Heart left ventricle (tissue), 16 donors: ENCODE data around the gene SPTB. TPM values are rescaled to one million over a fixed set of nuclear protein-coding genes. Genes with fewer than 3 reads are reported as not detected.

ENCODE experiments used
- ATAC-seq, 4 donors: fragments of 200-7000 bp; cut with Tn5 transposase; one replicate each; pipeline ENCODE4 v1.9.1; 2020 to 2022; ENCODE audit warnings: moderate library complexity in 4 of 4, mild to moderate bottlenecking in 3 of 4, moderate number of reproducible peaks in 1 of 4
- DNase-seq, 5 donors: peaks; one replicate each; pipeline ENCODE4 v3.0.0-alpha.2; 2020
- H3K27ac ChIP-seq, 12 donors: fragments of 200-600 bp; sonication (generic) in 4 of 12; one replicate each; pipeline versions ENCODE4 v1.5.0 to v1.8.0; 2016 to 2022; ENCODE audit warnings: mild to moderate bottlenecking in 2 of 12
- H3K27me3 ChIP-seq, 9 donors: fragments of 200-600 bp; sonication (generic) in 2 of 9; one replicate each; pipeline versions ENCODE4 v1.5.1 to v1.8.0; 2016 to 2022; ENCODE audit warnings: mild to moderate bottlenecking in 3 of 9
- H3K36me3 ChIP-seq, 9 donors: fragments of 200-600 bp; sonication (generic) in 2 of 9; one replicate each; pipeline versions ENCODE4 v1.5.0 to v1.8.0; 2018 to 2022; ENCODE audit warnings: mild to moderate bottlenecking in 2 of 9
- H3K4me1 ChIP-seq, 12 donors: fragments of 200-600 bp; sonication (generic) in 4 of 12; one replicate each; pipeline versions ENCODE4 v1.5.0 to v1.8.0; 2016 to 2022; ENCODE audit warnings: mild to moderate bottlenecking in 3 of 12
- H3K4me3 ChIP-seq, 12 donors: fragments of 200-600 bp; sonication (generic) in 4 of 12; one replicate each; pipeline versions ENCODE4 v1.5.0 to v1.8.0; 2017 to 2022; ENCODE audit warnings: mild to moderate bottlenecking in 9 of 12, moderate library complexity in 4 of 12
- H3K9me3 ChIP-seq, 12 donors: fragments of 200-600 bp; sonication (generic) in 4 of 12; one replicate each; pipeline versions ENCODE4 v1.5.0 to v1.8.0; 2016 to 2022; ENCODE audit warnings: mild to moderate bottlenecking in 1 of 12
- POLR2A ChIP-seq, 2 donors: fragments of 450-650 bp; IDR thresholded peaks; one replicate each; pipeline ENCODE4 v1.6.1; 2017; ENCODE audit warnings: antibody characterized with exemption in 2 of 2, mild to moderate bottlenecking in 2 of 2, moderate library complexity in 2 of 2
- WGBS, 4 donors: extraction: QIAGEN DNeasy Blood & Tissue Kit in 2 of 4; methylation state at CpG; one replicate each; pipeline versions ENCODE4 v1.1.5 to v1.1.7; 2013 to 2018; 5-methylcytosine and 5-hydroxymethylcytosine counted together
- intact Hi-C, 10 donors: fragments of 100-400 bp; cut with DNase I; formaldehyde crosslinking; loops; one replicate each; pipeline versions ENCODE4 v1.11.1 to v1.14.2; 2022
- polyA plus RNA-seq, 2 donors: library from polyadenylated mRNA; stranded (reverse); fragments of 200-250 nt; gene quantifications; one replicate each; pipeline ENCODE4 v1.2.3, GENCODE V29; 2013
- total RNA-seq, 9 donors: library from RNA; depleted of rRNA in 2 of 9; stranded (reverse); fragments of >200 nt in 2 of 9; fragmentation: NEBNext Ultra II Directional in 3 of 9; extraction: Animal tissue kit (Norgen Biotek cat#: 25700) in 3 of 9; gene quantifications; one replicate each; pipeline versions ENCODE4 v1.1.0 to v1.2.4, GENCODE V29; 2016 to 2023
- TF ChIP-seq, protein P1 (sequence below), 12 donors: fragments of 200-600 bp; sonication (generic) in 4 of 12; IDR thresholded peaks; one replicate each; pipeline versions ENCODE4 v1.5.0 to v1.8.0; 2018 to 2022; ENCODE audit warnings: antibody characterized with exemption in 12 of 12, mild to moderate bottlenecking in 5 of 12
- donor health status: ischemic (EF 13 %, LVEDD 7.1; RV severe dilation, severe dysfunction).
- donor health status: healthy with polysubstance abuse.
- donor health status: DM: no; HTN: yes; CAD: no.
- donor health status: DM: no; HTN: no; CAD: no.
- donor health status: ischemic (EF 25% LVEDD 6.9; RV normal size, moderate dysfunction).
- donor health status: ischemic (EF 25% LVEDD 5.7; RV mildly dilated, moderate dysfunction).
- donor health status: healthy.
- donor health status: DM: yes; HTN: yes; CAD: no.
- donor health status: ischemic (EF 35%, LVEDD 5.7; RV mildly dilated, moderate dysfunction).
- donor health status: nonischemic (EF 11% LVEDD 7.7; RV severe dilation, severe dysfunction).
- donor health status: DM: yes; HTN: yes; CAD: no.
- donor health status: PGD.
- donor health status: ischemic (EF 29% LVEDD 5.4; RV normal size, mild dysfunction).
- donor health status: nonischemic (EF 23%, LVEDD 6.1; RV moderate dilation, normal function).

SPTB gene
- total and polyA plus RNA-seq, 11 donors, result 60.3 to 195 (median 92.6) TPM

DNA sequence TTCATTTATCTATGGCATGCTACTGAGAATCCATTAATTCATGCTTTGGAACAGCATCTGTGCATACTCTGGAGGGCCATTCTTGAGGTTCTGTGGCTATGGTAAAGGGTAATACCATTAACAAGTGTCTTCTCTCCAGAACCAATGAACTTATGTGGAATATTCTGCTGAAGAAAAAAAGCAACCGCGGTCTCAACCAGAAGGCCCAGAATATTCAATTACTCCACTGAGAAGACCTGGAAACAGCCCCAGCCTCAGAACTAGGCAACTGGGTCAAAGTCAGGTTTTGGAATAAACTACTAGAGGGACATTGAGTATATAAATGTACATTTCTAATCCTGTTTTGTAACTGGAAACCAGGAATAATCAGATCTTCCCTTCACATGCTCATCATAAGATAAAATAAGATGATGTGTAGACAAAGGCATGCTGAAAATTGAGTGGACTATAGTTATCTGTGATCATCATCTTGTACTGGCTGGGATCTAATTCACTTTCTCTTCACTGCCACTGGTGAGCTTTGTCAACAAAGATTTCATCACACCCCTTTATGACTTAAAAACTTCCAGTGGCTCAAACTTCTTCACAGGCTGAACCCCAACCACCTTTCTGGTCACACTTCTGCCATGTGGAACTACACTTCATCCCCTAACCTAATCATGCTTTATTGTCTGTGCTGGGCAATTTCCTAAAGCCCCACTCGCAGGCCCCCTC, 6.0 kb downstream of the SPTB start:
- Histone ChIP-seq H3K4me1 (peaks cover 0 to 23% (median 5%) of the 10 kb centered on the region in 12 donors), H3K27me3 (peaks cover 0 to 20% (median 0%) of the 10 kb centered on the region in 9 donors), H3K9me3 (no peaks in the 10 kb centered on the region), H3K27ac (no peak overlapping the region), H3K36me3 (no peaks in the 10 kb centered on the region), H3K4me3 (no peak overlapping the region)
- WGBS, 4 donors, result 57 to 96% (median 69%) methylated on average over 3 of the region's 3 CpGs
- ATAC-seq (no peak), DNase-seq (no peak)
- intact Hi-C loops, result no loop called here
- TF ChIP-seq POLR2A (IDR thresholded peaks at IDR 0.05), result no peak
- TF ChIP-seq, protein P1, sequence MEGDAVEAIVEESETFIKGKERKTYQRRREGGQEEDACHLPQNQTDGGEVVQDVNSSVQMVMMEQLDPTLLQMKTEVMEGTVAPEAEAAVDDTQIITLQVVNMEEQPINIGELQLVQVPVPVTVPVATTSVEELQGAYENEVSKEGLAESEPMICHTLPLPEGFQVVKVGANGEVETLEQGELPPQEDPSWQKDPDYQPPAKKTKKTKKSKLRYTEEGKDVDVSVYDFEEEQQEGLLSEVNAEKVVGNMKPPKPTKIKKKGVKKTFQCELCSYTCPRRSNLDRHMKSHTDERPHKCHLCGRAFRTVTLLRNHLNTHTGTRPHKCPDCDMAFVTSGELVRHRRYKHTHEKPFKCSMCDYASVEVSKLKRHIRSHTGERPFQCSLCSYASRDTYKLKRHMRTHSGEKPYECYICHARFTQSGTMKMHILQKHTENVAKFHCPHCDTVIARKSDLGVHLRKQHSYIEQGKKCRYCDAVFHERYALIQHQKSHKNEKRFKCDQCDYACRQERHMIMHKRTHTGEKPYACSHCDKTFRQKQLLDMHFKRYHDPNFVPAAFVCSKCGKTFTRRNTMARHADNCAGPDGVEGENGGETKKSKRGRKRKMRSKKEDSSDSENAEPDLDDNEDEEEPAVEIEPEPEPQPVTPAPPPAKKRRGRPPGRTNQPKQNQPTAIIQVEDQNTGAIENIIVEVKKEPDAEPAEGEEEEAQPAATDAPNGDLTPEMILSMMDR (IDR thresholded peaks at IDR 0.05), result no peak

DNA sequence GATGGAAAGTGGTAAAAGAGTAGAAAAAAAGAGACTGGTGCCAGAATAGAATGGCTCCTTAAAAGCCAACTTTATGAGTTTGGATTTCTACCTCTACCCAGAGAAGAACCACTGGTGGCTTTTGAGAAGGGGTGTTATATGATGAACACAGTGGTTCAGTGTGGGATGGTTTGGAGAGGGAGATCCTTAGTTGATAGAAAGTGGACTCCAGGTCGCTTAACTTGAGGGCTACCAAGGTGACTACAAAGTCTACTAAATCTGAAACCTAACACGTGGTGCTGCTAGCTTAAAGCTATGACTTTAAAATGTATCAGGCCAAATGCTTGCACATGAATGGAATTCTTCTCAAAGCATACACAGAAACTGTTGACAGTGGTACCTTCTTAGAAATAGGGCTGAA, 8.4 kb downstream of the SPTB start:
- Histone ChIP-seq H3K27me3 (peaks cover 0 to 5% (median 0%) of the 10 kb centered on the region in 9 donors), H3K36me3 (no peaks in the 10 kb centered on the region), H3K27ac (no peak overlapping the region), H3K9me3 (no peaks in the 10 kb centered on the region), H3K4me1 (peaks cover 0 to 27% (median 0%) of the 10 kb centered on the region in 12 donors), H3K4me3 (no peak overlapping the region)
- TF ChIP-seq, protein P1 (IDR thresholded peaks at IDR 0.05), result no peak
- TF ChIP-seq POLR2A (IDR thresholded peaks at IDR 0.05), result no peak
- DNase-seq (no peak), ATAC-seq (no peak)
- WGBS, 4 donors, result 58 to 73% (median 62%) methylated on average over 2 of the region's 2 CpGs
- intact Hi-C loops, result no loop called here

DNA sequence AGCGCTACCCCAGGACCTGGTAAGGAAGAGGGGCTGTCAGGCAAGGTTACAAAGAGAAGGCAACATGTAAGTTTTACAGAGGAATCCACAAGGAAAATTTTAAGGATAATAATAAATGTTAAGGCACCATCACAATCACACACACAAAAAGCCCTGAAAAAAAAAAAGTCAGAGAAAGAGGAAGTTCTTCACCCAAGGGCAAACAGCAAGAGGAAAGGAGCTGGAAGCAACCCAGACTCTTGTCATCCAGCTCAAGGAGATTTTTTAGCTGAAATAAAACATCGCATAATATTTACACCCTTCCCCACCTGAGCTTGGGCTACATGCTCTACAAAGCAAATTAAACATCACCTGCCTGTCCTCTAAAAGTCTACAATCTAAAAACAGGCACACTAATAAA, 9.5 kb downstream of the SPTB start:
- Histone ChIP-seq H3K9me3 (no peaks in the 10 kb centered on the region), H3K27ac (no peak overlapping the region), H3K36me3 (no peaks in the 10 kb centered on the region), H3K27me3 (peaks cover 0 to 4% (median 0%) of the 10 kb centered on the region in 9 donors), H3K4me3 (no peak overlapping the region), H3K4me1 (peaks cover 0 to 27% (median 0%) of the 10 kb centered on the region in 12 donors)
- ATAC-seq, result no peak
- DNase-seq, result no peak
- intact Hi-C loops, result no loop called here
- TF ChIP-seq, protein P1 (IDR thresholded peaks at IDR 0.05), result no peak
- TF ChIP-seq POLR2A (IDR thresholded peaks at IDR 0.05), result no peak
- WGBS, 4 donors, result 63 to 71% (median 67%) methylated on average over 2 of the region's 2 CpGs

DNA sequence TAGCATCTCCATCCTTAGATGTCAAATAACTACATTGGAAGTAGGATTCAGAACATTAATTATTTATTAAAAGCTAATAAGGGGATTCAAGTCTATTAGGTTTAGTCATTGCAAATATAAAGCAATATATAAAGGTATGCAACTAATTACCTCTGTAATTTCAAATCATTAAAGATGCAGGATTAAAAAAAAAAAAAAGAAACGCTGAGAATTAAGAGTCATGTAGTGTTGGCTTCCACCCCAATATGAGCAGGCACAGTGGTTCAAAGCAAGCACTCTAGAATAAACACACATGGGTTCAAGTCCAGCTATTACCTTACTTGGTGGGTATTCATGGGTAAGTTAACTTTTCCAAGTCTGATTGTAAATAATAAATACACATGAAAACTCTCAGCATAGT, 10.9 kb downstream of the SPTB start:
- ATAC-seq, result no peak
- H3K27me3 ChIP-seq, result peaks cover 0 to 4% (median 0%) of the 10 kb centered on the region in 9 donors
- H3K4me1 ChIP-seq, result peaks cover 0 to 25% (median 0%) of the 10 kb centered on the region in 12 donors
- DNase-seq, result no peak
- peak overlapping the region in 1 of 12 donors; percentile 39 for H3K27ac ChIP-seq
- H3K9me3 ChIP-seq, result no peaks in the 10 kb centered on the region
- H3K4me3 ChIP-seq, result no peak overlapping the region
- TF ChIP-seq, protein P1 (IDR thresholded peaks at IDR 0.05), result no peak
- TF ChIP-seq POLR2A (IDR thresholded peaks at IDR 0.05), result no peak
- 36 to 94% (median 81%) methylated on average over 1 of the region's 1 CpG for WGBS, 4 donors
- H3K36me3 ChIP-seq, result no peaks in the 10 kb centered on the region
- intact Hi-C loops, result no loop called here
